WTC11 (cell line): Measurements from ENCODE around the gene PPM1G. TPM values are rescaled to one million over a fixed set of nuclear protein-coding genes. Genes with fewer than 3 reads are reported as not detected.
A peak's percentile ranks its signal among the peaks of the same experiment; 100 is the strongest.

Source experiments
- ATAC-seq: fragments of 200-7000 bp; cut with Tn5 transposase; 2 replicates; pipeline ENCODE4 v1.10.0; 2021; ENCODE audit warnings: mild to moderate bottlenecking, moderate library complexity
- CTCF ChIA-PET: fragments of 300-600 bp; sonication (Branson Sonifier 250); formaldehyde crosslinking; loops from one replicate; lab custom pipeline; 2021; ENCODE audit warnings: antibody characterized with exemption; lab: Charles Lee
- POLR2A ChIA-PET: fragments of 350-600 bp; sonication (Branson Sonifier 250); formaldehyde crosslinking; loops from one replicate; lab custom pipeline; 2021; ENCODE audit warnings: antibody characterized with exemption; lab: Charles Lee
- DNase-seq: peaks from one replicate; pipeline ENCODE4 v3.0.0; 2021; ENCODE audit warnings: low spot score
- H3K27ac Mint-ChIP-seq: 2 replicates; pipeline ENCODE4 v1.8.0; 2021; ENCODE audit warnings: mixed read lengths
- H3K27me3 Mint-ChIP-seq: 2 replicates; pipeline ENCODE4 v1.8.0; 2021; ENCODE audit warnings: low read depth, mild to moderate bottlenecking, moderate library complexity, mixed read lengths
- H3K36me3 Mint-ChIP-seq: 2 replicates; pipeline ENCODE4 v1.8.0; 2021; ENCODE audit warnings: mixed read lengths
- H3K4me1 Mint-ChIP-seq: 2 replicates; pipeline ENCODE4 v1.8.0; 2022; ENCODE audit warnings: mixed read lengths
- H3K4me3 Mint-ChIP-seq: 2 replicates; pipeline ENCODE4 v1.8.0; 2021; ENCODE audit warnings: mild to moderate bottlenecking, moderate library complexity, mixed read lengths
- H3K9me3 Mint-ChIP-seq: 2 replicates; pipeline ENCODE4 v1.8.0; 2021; ENCODE audit warnings: mixed read lengths
- CBFB ChIP-seq: sonication (generic); formaldehyde crosslinking; IDR thresholded peaks from 2 replicates; pipeline ENCODE4 v1.8.1; 2022; ENCODE audit warnings: mild to moderate bottlenecking, low read depth, missing genetic modification reagents
- CREB1 ChIP-seq: sonication (generic); formaldehyde crosslinking; IDR thresholded peaks from 2 replicates; pipeline ENCODE4 v1.8.0; 2023; ENCODE audit warnings: mild to moderate bottlenecking, missing genetic modification reagents
- EMX1 ChIP-seq: fragments of 250-450 bp; sonication (Bioruptor Pico); IDR thresholded peaks from 2 replicates; pipeline ENCODE4 v1.8.0; 2021; ENCODE audit warnings: mild to moderate bottlenecking
- ESRRA ChIP-seq: sonication (generic); formaldehyde crosslinking; IDR thresholded peaks from 2 replicates; pipeline ENCODE4 v1.8.1; 2022; ENCODE audit warnings: mild to moderate bottlenecking, missing genetic modification reagents, borderline replicate concordance
- ETV6 ChIP-seq: sonication (generic); formaldehyde crosslinking; IDR thresholded peaks from 2 replicates; pipeline ENCODE4 v1.8.1; 2022; ENCODE audit warnings: mild to moderate bottlenecking, missing genetic modification reagents
- FOXJ3 ChIP-seq: sonication (generic); formaldehyde crosslinking; IDR thresholded peaks from 2 replicates; pipeline ENCODE4 v1.9.0; 2021; ENCODE audit warnings: missing genetic modification reagents, mild to moderate bottlenecking, borderline replicate concordance
- FOXK1 ChIP-seq: sonication (generic); formaldehyde crosslinking; IDR thresholded peaks from 2 replicates; pipeline ENCODE4 v1.8.0; 2022; ENCODE audit warnings: mild to moderate bottlenecking, moderate library complexity, missing genetic modification reagents
- FOXP1 ChIP-seq: sonication (generic); formaldehyde crosslinking; IDR thresholded peaks from 2 replicates; pipeline ENCODE4 v1.8.0; 2022; ENCODE audit warnings: missing genetic modification reagents, mild to moderate bottlenecking, moderate library complexity, borderline replicate concordance
- GRHL2 ChIP-seq: fragments of 250-450 bp; sonication (Bioruptor Pico); IDR thresholded peaks from 2 replicates; pipeline ENCODE4 v1.8.0; 2022; ENCODE audit warnings: mild to moderate bottlenecking, moderate library complexity; ENCODE audit not compliant: insufficient replicate concordance, severe bottlenecking
- GTF2I ChIP-seq: fragments of 250-450 bp; sonication (Bioruptor Pico); conservative IDR thresholded peaks from 2 replicates; pipeline ENCODE4 v1.4.0; 2021; ENCODE audit warnings: mild to moderate bottlenecking
- IRF2 ChIP-seq: sonication (generic); formaldehyde crosslinking; IDR thresholded peaks from 2 replicates; pipeline ENCODE4 v1.8.0; 2022; ENCODE audit warnings: low read depth, missing genetic modification reagents, borderline replicate concordance
- NR1H2 ChIP-seq: sonication (generic); formaldehyde crosslinking; IDR thresholded peaks from 2 replicates; pipeline ENCODE4 v1.9.0; 2021; ENCODE audit warnings: mild to moderate bottlenecking, moderate library complexity, missing genetic modification reagents
- TEAD1 ChIP-seq: sonication (generic); formaldehyde crosslinking; IDR thresholded peaks from 2 replicates; pipeline ENCODE4 v1.8.0; 2022; ENCODE audit warnings: mild to moderate bottlenecking, missing genetic modification reagents
- TEAD4 ChIP-seq: sonication (generic); formaldehyde crosslinking; IDR thresholded peaks from 2 replicates; pipeline ENCODE4 v1.8.0; 2022; ENCODE audit warnings: mild to moderate bottlenecking, missing genetic modification reagents
- ZBTB21 ChIP-seq: sonication (generic); formaldehyde crosslinking; IDR thresholded peaks from 2 replicates; pipeline ENCODE4 v1.8.1; 2023; ENCODE audit warnings: mild to moderate bottlenecking, missing genetic modification reagents, borderline replicate concordance
- ZNF121 ChIP-seq: sonication (generic); formaldehyde crosslinking; IDR thresholded peaks from 2 replicates; pipeline ENCODE4 v1.8.0; 2023; ENCODE audit warnings: missing genetic modification reagents
- ZNF232 ChIP-seq: sonication (generic); formaldehyde crosslinking; IDR thresholded peaks from 2 replicates; pipeline ENCODE4 v1.8.0; 2022; ENCODE audit warnings: mild to moderate bottlenecking, missing genetic modification reagents
- ZNF423 ChIP-seq: fragments of 250-450 bp; sonication (Bioruptor Pico); IDR thresholded peaks from 2 replicates; pipeline ENCODE4 v2.1.2; 2022; ENCODE audit warnings: mild to moderate bottlenecking, moderate library complexity
- total RNA-seq: library from RNA; stranded (reverse); gene quantifications from 3 replicates; pipeline ENCODE4 v1.2.3, GENCODE V29; 2021
- TF ChIP-seq, protein P1 (sequence below): fragments of 250-450 bp; sonication (Bioruptor Pico); IDR thresholded peaks from 2 replicates; pipeline ENCODE4 v1.9.0; 2021; ENCODE audit warnings: moderate library complexity, mild to moderate bottlenecking, inconsistent platforms, borderline replicate concordance
- TF ChIP-seq, protein P2 (sequence below): fragments of 250-450 bp; sonication (Bioruptor Pico); IDR thresholded peaks from 2 replicates; pipeline ENCODE4 v1.9.0; 2021; ENCODE audit warnings: mild to moderate bottlenecking
- TF ChIP-seq, protein P3 (sequence below): sonication (generic); formaldehyde crosslinking; IDR thresholded peaks from 2 replicates; pipeline ENCODE4 v1.8.1; 2022; ENCODE audit warnings: missing genetic modification reagents, borderline replicate concordance
- TF ChIP-seq, protein P4 (sequence below): sonication (generic); formaldehyde crosslinking; IDR thresholded peaks from 2 replicates; pipeline ENCODE4 v1.8.1; 2022; ENCODE audit warnings: mild to moderate bottlenecking, moderate library complexity, missing genetic modification reagents
- TF ChIP-seq, protein P5 (sequence below): sonication (generic); formaldehyde crosslinking; conservative IDR thresholded peaks from 2 replicates; pipeline ENCODE4 v1.8.1; 2022; ENCODE audit warnings: mild to moderate bottlenecking, missing genetic modification reagents
- TF ChIP-seq, protein P6 (sequence below): sonication (generic); formaldehyde crosslinking; IDR thresholded peaks from 2 replicates; pipeline ENCODE4 v1.8.0; 2022; ENCODE audit warnings: mild to moderate bottlenecking, missing genetic modification reagents
- TF ChIP-seq, protein P7 (sequence below): sonication (generic); formaldehyde crosslinking; IDR thresholded peaks from 2 replicates; pipeline ENCODE4 v1.8.1; 2023; ENCODE audit warnings: mild to moderate bottlenecking, missing genetic modification reagents, moderate library complexity
- TF ChIP-seq, protein P8 (sequence below): sonication (generic); formaldehyde crosslinking; IDR thresholded peaks from 2 replicates; pipeline ENCODE4 v1.8.1; 2023; ENCODE audit warnings: mild to moderate bottlenecking, missing genetic modification reagents

PPM1G gene
- total RNA-seq, 1 experiment from 2014 or later: 193 TPM

DNA sequence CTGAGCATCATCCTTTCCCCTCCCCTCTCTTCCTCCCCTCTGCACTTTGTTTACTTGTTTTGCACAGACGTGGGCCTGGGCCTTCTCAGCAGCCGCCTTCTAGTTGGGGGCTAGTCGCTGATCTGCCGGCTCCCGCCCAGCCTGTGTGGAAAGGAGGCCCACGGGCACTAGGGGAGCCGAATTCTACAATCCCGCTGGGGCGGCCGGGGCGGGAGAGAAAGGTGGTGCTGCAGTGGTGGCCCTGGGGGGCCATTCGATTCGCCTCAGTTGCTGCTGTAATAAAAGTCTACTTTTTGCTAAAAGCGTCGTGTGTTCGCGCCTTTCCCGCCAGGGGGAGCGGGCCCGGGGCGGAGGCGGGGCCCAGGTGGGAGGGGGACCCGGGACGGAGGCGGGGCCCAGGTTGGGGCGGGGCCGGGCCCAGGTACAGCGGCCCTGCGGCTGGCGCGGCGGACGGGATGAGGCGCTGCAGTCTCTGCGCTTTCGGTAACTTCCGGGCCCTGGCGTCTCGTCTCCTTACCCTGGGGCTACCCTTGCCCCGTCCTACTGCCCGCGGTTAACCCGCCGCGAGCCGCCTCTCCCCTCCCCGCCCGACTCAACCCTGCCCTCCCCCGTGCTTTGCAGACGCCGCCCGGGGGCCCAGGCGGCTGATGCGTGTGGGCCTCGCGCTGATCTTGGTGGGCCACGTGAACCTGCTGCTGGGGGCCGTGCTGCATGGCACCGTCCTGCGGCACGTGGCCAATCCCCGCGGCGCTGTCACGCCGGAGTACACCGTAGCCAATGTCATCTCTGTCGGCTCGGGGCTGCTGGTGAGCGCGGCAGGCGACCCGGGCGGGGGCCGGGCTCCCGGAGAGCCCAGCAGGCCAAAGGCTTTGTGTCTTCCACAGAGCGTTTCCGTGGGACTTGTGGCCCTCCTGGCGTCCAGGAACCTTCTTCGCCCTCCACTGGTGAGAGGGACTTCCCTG is 32.8 kb upstream of the PPM1G start, which contains the start of gene KRTCAP3:
TSS of gene KRTCAP3 (plus strand) at position 424 of the 962 bp plus-strand sequence. CDS start at position 456, 32 bp downstream.
- peaks cover 31% of the 10 kb centered on the region for H3K36me3 Mint-ChIP-seq
- peaks cover 14% of the 10 kb centered on the region for H3K4me1 Mint-ChIP-seq
- H3K9me3 Mint-ChIP-seq: no peaks in the 10 kb centered on the region
- no peaks in the 10 kb centered on the region for H3K27me3 Mint-ChIP-seq
- ChIA-PET POLR2A (no interaction called here), CTCF (interaction anchor here (0.6 to 1.5 kb wide), 8 partner anchors 11 to 179 kb away, joined by 3 to 6 read pairs (median 4); partner anchors contain the start of gene NRBP1)
- H3K4me3 Mint-ChIP-seq: peak within 1 kb of the TSS; percentile 74
- peak within 1 kb of the TSS; percentile 63 for H3K27ac Mint-ChIP-seq
- ATAC-seq (peak; percentile 96), DNase-seq (peak; percentile 91)
- TF ChIP-seq, protein P1, sequence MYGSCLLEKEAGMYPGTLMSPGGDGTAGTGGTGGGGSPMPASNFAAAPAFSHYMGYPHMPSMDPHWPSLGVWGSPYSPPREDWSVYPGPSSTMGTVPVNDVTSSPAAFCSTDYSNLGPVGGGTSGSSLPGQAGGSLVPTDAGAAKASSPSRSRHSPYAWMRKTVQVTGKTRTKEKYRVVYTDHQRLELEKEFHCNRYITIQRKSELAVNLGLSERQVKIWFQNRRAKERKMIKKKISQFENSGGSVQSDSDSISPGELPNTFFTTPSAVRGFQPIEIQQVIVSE (CRISPR knock-in tag): no peak
- TF ChIP-seq GTF2I (no peak), EMX1 (CRISPR knock-in tag) (0 out of 2 replicates have a peak, but pooled peaks have one; percentile 69), ZNF232 (CRISPR knock-in tag) (peak; percentile 82; the same call in 1 of the 2 replicates), TEAD4 (CRISPR knock-in tag) (no peak), ETV6 (peak; percentile 89; the same call in 1 of the 2 replicates), ZNF121 (CRISPR knock-in tag) (peak; percentile 95), ESRRA (CRISPR knock-in tag) (peak; percentile 82; the same call in 1 of the 2 replicates), FOXJ3 (no peak), ZNF423 (CRISPR knock-in tag) (peak; percentile 74), CBFB (CRISPR knock-in tag) (no peak), FOXK1 (CRISPR knock-in tag) (peak; percentile 40; the same call in 1 of the 2 replicates), TEAD1 (CRISPR knock-in tag) (peak; percentile 61; the same call in 1 of the 2 replicates), CREB1 (CRISPR knock-in tag) (peak; percentile 68; the same call in 1 of the 2 replicates), FOXP1 (CRISPR knock-in tag) (peak; percentile 88), ZBTB21 (CRISPR knock-in tag) (peak; percentile 75), NR1H2 (peak; percentile 85), IRF2 (CRISPR knock-in tag) (no peak), GRHL2 (no peak)
- TF ChIP-seq, protein P2, sequence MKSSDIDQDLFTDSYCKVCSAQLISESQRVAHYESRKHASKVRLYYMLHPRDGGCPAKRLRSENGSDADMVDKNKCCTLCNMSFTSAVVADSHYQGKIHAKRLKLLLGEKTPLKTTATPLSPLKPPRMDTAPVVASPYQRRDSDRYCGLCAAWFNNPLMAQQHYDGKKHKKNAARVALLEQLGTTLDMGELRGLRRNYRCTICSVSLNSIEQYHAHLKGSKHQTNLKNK: no peak
- TF ChIP-seq, protein P3, sequence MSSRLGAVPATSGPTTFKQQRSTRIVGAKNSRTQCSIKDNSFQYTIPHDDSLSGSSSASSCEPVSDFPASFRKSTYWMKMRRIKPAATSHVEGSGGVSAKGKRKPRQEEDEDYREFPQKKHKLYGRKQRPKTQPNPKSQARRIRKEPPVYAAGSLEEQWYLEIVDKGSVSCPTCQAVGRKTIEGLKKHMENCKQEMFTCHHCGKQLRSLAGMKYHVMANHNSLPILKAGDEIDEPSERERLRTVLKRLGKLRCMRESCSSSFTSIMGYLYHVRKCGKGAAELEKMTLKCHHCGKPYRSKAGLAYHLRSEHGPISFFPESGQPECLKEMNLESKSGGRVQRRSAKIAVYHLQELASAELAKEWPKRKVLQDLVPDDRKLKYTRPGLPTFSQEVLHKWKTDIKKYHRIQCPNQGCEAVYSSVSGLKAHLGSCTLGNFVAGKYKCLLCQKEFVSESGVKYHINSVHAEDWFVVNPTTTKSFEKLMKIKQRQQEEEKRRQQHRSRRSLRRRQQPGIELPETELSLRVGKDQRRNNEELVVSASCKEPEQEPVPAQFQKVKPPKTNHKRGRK: 0 out of 2 replicates have a peak, but pooled peaks have one; percentile 61
- TF ChIP-seq, protein P4, sequence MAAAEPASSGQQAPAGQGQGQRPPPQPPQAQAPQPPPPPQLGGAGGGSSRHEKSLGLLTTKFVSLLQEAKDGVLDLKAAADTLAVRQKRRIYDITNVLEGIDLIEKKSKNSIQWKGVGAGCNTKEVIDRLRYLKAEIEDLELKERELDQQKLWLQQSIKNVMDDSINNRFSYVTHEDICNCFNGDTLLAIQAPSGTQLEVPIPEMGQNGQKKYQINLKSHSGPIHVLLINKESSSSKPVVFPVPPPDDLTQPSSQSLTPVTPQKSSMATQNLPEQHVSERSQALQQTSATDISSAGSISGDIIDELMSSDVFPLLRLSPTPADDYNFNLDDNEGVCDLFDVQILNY: no peak
- TF ChIP-seq, protein P5, sequence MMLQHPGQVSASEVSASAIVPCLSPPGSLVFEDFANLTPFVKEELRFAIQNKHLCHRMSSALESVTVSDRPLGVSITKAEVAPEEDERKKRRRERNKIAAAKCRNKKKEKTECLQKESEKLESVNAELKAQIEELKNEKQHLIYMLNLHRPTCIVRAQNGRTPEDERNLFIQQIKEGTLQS: 0 out of 2 replicates have a peak, but pooled peaks have one; percentile 63
- TF ChIP-seq, protein P6, sequence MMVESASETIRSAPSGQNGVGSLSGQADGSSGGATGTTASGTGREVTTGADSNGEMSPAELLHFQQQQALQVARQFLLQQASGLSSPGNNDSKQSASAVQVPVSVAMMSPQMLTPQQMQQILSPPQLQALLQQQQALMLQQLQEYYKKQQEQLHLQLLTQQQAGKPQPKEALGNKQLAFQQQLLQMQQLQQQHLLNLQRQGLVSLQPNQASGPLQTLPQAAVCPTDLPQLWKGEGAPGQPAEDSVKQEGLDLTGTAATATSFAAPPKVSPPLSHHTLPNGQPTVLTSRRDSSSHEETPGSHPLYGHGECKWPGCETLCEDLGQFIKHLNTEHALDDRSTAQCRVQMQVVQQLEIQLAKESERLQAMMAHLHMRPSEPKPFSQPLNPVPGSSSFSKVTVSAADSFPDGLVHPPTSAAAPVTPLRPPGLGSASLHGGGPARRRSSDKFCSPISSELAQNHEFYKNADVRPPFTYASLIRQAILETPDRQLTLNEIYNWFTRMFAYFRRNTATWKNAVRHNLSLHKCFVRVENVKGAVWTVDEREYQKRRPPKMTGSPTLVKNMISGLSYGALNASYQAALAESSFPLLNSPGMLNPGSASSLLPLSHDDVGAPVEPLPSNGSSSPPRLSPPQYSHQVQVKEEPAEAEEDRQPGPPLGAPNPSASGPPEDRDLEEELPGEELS (CRISPR knock-in tag): peak; percentile 57
- TF ChIP-seq, protein P7, sequence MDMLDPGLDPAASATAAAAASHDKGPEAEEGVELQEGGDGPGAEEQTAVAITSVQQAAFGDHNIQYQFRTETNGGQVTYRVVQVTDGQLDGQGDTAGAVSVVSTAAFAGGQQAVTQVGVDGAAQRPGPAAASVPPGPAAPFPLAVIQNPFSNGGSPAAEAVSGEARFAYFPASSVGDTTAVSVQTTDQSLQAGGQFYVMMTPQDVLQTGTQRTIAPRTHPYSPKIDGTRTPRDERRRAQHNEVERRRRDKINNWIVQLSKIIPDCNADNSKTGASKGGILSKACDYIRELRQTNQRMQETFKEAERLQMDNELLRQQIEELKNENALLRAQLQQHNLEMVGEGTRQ (CRISPR knock-in tag): peak; percentile 81
- TF ChIP-seq, protein P8, sequence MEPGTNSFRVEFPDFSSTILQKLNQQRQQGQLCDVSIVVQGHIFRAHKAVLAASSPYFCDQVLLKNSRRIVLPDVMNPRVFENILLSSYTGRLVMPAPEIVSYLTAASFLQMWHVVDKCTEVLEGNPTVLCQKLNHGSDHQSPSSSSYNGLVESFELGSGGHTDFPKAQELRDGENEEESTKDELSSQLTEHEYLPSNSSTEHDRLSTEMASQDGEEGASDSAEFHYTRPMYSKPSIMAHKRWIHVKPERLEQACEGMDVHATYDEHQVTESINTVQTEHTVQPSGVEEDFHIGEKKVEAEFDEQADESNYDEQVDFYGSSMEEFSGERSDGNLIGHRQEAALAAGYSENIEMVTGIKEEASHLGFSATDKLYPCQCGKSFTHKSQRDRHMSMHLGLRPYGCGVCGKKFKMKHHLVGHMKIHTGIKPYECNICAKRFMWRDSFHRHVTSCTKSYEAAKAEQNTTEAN (CRISPR knock-in tag): peak; percentile 89
